Testis (tissue), 3 donors: ENCODE data around the gene SLC26A6. TPM values are rescaled to one million over a fixed set of nuclear protein-coding genes. Genes with fewer than 3 reads are reported as not detected.

Experiments used
- DNase-seq: peaks from one replicate; pipeline ENCODE4 v3.0.0-alpha.2; 2019
- H3K27ac ChIP-seq, 2 donors: fragments of 200-600 bp; sonication (generic); one replicate each; pipeline ENCODE4 v1.5.1; 2019
- H3K27me3 ChIP-seq: fragments of 200-600 bp; sonication (generic); one replicate; pipeline ENCODE4 v1.5.1; 2019
- H3K36me3 ChIP-seq: fragments of 200-600 bp; sonication (generic); one replicate; pipeline ENCODE4 v1.5.1; 2017; ENCODE audit warnings: low read depth; ENCODE audit errors: missing control alignments
- H3K4me1 ChIP-seq: fragments of 200-600 bp; sonication (generic); one replicate; pipeline ENCODE4 v1.5.1; 2019
- H3K4me3 ChIP-seq, 2 donors: fragments of 200-600 bp; sonication (generic); one replicate each; pipeline ENCODE4 v1.5.1; 2017 to 2019
- H3K9me3 ChIP-seq: fragments of 200-600 bp; sonication (generic); one replicate; pipeline ENCODE4 v1.5.1; 2017
- POLR2A ChIP-seq: fragments of 450-650 bp; IDR thresholded peaks from one replicate; pipeline ENCODE4 v1.6.1; 2017; ENCODE audit warnings: antibody characterized with exemption, mild to moderate bottlenecking, moderate library complexity
- WGBS, 2 donors: methylation state at CpG; one replicate each; pipeline ENCODE4 v1.1.5; 2018; 5-methylcytosine and 5-hydroxymethylcytosine counted together
- intact Hi-C: fragments of 100-400 bp; cut with DNase I; formaldehyde crosslinking; loops from one replicate; pipeline ENCODE4 v1.15.1; 2023; ENCODE audit warnings: low total_unique reads
- polyA plus RNA-seq: library from polyadenylated mRNA; stranded (reverse); fragments of 350-450 nt; fragmentation: Illumina TruSeq; extraction: RNeasy Lipid Tissue Mini Kit (QIAGEN cat#74804); gene quantifications from one replicate; pipeline ENCODE4 v1.2.3, GENCODE V29; 2014; ENCODE audit warnings: low read depth, low replicate concordance; ENCODE audit not compliant: insufficient read depth
- total RNA-seq, 2 donors: library from RNA; depleted of rRNA; stranded (reverse); fragments of >200 nt; gene quantifications; one replicate each; pipeline ENCODE4 v1.2.3, GENCODE V29; 2016
- TF ChIP-seq, protein P1 (sequence below), 3 experiments: fragments of 450-650 bp in 2 of 3; fragments of 200-600 bp in 1 of 3; sonication (generic) in 1 of 3; IDR thresholded peaks; one replicate each; pipeline ENCODE4 v1.5.1; 2016 to 2019; ENCODE audit warnings: antibody characterized with exemption in 3 of 3, mild to moderate bottlenecking in 2 of 3, moderate library complexity in 1 of 3

SLC26A6 gene
- total and polyA plus RNA-seq, 3 donors from 2014 or later: 12.3 to 32.9 (median 24.6) TPM

DNA sequence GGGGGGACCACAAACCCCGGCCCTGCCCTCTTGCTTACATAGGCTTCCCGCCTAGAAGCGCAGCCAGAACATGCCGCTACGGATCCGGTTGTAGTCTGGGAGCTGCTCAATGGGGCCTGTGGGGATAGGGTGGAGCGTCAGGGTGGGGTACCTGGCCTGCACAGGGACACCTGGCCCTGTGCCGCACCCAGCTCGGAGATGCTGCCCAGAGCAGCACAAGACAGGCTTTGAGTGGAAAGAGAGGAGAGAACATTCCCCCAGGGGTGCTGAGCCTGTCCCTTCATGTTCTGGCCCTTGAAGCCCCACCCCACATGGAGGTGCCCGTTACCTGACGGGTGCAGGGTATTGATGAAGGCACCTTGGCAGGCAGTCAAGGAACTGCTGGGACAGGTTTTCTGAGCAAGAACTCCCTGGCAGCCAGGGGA lies 36.2 kb downstream of the SLC26A6 start:
- peak; percentile 32 for DNase-seq
- TF ChIP-seq, protein P1, sequence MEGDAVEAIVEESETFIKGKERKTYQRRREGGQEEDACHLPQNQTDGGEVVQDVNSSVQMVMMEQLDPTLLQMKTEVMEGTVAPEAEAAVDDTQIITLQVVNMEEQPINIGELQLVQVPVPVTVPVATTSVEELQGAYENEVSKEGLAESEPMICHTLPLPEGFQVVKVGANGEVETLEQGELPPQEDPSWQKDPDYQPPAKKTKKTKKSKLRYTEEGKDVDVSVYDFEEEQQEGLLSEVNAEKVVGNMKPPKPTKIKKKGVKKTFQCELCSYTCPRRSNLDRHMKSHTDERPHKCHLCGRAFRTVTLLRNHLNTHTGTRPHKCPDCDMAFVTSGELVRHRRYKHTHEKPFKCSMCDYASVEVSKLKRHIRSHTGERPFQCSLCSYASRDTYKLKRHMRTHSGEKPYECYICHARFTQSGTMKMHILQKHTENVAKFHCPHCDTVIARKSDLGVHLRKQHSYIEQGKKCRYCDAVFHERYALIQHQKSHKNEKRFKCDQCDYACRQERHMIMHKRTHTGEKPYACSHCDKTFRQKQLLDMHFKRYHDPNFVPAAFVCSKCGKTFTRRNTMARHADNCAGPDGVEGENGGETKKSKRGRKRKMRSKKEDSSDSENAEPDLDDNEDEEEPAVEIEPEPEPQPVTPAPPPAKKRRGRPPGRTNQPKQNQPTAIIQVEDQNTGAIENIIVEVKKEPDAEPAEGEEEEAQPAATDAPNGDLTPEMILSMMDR (IDR thresholded peaks at IDR 0.05): no peak
- Histone ChIP-seq H3K36me3 (no peaks in the 10 kb centered on the region), H3K4me3 (no peak overlapping the region), H3K4me1 (peaks cover 33% of the 10 kb centered on the region), H3K27me3 (no peaks in the 10 kb centered on the region), H3K9me3 (no peaks in the 10 kb centered on the region), H3K27ac (peak overlapping the region; percentile 14 to 75)
- intact Hi-C loops: no loop called here
- 60 to 62% methylated on average over 10 to 11 of the region's 11 CpGs for WGBS, 2 donors

DNA sequence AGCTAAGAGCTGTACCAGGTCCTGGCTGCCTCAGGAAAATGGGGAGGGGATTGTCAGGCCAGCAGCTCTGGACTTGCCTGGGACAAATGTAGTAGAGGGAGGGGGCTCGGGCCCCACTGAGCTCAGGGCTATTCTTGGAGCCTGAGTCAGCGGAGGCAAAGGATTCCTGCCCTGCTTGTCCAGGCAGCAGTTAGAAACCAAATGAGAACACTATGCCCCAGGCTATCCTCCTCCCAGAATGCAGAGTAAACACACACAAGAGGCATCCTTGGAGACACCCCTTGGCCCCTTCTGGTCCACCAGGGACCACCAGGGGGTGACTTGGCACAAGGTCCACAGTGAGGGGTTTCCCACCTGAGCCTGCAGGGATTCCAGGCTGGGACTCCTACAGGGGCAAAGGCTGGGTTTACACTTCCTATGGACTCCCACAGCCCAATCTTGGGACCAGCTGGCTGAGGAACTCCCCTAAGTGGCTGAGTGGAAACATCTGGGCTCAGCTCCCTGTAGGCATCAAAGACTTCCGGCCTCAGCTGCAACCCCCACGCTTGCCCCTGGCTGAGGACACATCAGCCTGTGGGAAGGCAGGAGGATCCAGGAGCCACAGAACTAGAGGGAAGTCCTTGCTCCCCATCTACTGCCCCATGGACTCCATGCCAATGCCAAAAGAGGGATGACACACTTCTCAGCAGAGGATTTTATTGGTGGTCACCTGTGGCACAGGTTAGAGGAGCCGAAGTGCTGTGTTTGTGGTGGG lies 36.8 kb downstream of the SLC26A6 start:
- no peaks in the 10 kb centered on the region for H3K27me3 ChIP-seq
- DNase-seq: peak; percentile 66
- TF ChIP-seq, protein P1 (IDR thresholded peaks at IDR 0.05): no peak
- TF ChIP-seq POLR2A: no peak
- peaks cover 33% of the 10 kb centered on the region for H3K4me1 ChIP-seq
- peak overlapping the region; percentile 14 to 75 for H3K27ac ChIP-seq
- H3K9me3 ChIP-seq: no peaks in the 10 kb centered on the region
- intact Hi-C loops: no loop called here
- H3K36me3 ChIP-seq: no peaks in the 10 kb centered on the region
- 20 to 33% methylated on average over 1 to 5 of the region's 5 CpGs for WGBS, 2 donors
- H3K4me3 ChIP-seq: no peak overlapping the region

DNA sequence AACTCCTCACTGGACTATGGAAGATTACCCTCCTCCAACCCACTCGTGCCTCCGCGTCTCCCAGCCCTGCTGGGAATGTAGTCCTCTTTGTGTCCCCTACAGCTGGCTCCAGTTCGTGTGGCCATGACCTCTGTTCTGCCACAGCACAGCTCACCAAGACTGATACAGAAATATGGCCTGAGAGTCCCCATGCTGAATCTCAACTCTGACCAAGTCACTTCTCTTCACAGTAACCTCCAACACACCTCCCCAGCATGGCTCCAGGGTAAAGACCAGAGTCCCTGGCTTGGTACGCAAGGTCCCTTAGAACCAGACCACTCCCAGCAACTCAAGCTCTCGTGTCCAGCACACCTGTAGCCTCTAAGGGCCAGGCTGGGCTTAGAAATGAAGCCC lies 37.9 kb downstream of the SLC26A6 start:
- no peak overlapping the region for H3K4me3 ChIP-seq
- H3K27me3 ChIP-seq: no peaks in the 10 kb centered on the region
- H3K9me3 ChIP-seq: no peaks in the 10 kb centered on the region
- peak overlapping the region in 1 of 2 donors; percentile 75 for H3K27ac ChIP-seq
- TF ChIP-seq, protein P1 (IDR thresholded peaks at IDR 0.05): no peak
- TF ChIP-seq POLR2A: no peak
- no peak for DNase-seq
- WGBS, 2 donors: 55 to 72% methylated on average over 6 of the region's 6 CpGs
- peaks cover 33% of the 10 kb centered on the region for H3K4me1 ChIP-seq
- H3K36me3 ChIP-seq: no peaks in the 10 kb centered on the region
- intact Hi-C loops: no loop called here

DNA sequence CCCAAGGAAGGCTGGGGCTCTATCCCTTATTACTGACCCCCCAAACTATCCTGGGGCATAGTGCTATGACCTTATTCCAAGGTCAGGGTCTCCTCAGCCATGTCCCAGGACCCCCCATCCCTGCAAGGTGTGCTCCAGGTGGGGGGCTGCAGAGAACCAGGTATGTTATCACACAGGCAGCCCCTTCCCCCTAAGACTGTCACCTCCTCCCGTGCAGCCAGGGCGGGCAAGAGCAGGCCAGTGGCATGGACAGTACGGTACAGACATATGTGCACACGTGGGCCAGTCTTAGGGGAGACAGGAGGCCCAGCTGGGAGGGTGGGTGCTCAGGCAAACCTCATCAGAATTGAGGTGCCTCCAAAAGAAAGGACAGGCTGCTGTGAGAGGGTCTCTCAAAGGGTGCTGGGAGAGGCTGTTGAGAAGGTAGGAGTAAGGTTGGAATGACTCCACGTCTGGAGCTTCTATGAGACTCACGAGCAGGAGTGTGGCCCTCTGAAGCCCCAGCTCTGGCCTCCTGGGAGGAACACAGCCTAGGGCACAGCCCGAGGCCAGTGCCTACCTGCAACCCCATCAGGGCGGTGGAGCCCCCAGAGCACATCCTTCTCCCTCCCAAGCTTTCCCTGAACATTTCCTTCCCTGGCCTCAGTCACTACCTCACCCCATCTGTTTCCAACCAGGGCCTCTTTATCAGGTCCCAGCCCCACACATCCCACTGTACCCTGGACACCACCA lies 38.4 kb downstream of the SLC26A6 start:
- no peak for DNase-seq
- no peaks in the 10 kb centered on the region for H3K9me3 ChIP-seq
- peak overlapping the region in 1 of 2 donors; percentile 75 for H3K27ac ChIP-seq
- intact Hi-C loops: no loop called here
- H3K4me1 ChIP-seq: peaks cover 33% of the 10 kb centered on the region
- TF ChIP-seq, protein P1 (IDR thresholded peaks at IDR 0.05): no peak
- TF ChIP-seq POLR2A: no peak
- 65 to 72% methylated on average over 6 to 8 of the region's 8 CpGs for WGBS, 2 donors
- no peaks in the 10 kb centered on the region for H3K36me3 ChIP-seq
- no peaks in the 10 kb centered on the region for H3K27me3 ChIP-seq
- no peak overlapping the region for H3K4me3 ChIP-seq
